GM18861 (cell line): Measurements from ENCODE around the gene MAPK1IP1L.

ENCODE experiments used
- ATAC-seq: cut with Tn5 transposase; IDR thresholded peaks from one replicate; pipeline ENCODE4 v1.9.1; 2021; ENCODE audit not compliant: unreplicated experiment

MAPK1IP1L gene

GRCh38 chr14:55094292-55095157 lies 43.1 kb downstream of the MAPK1IP1L start:
- ATAC-seq, result no peak

GRCh38 chr14:55097881-55098560 lies 46.6 kb downstream of the MAPK1IP1L start:
- peak; percentile 50 for ATAC-seq

- ATAC-seq, result no peak
Observed at GRCh38 chr14:55098561-55098898, 47.1 kb downstream of the MAPK1IP1L start.

GRCh38 chr14:55099756-55100155 lies 48.3 kb downstream of the MAPK1IP1L start:
- ATAC-seq, result no peak

GRCh38 chr14:55101698-55102097 lies 50.3 kb downstream of the MAPK1IP1L start:
- no peak for ATAC-seq

- ATAC-seq, result peak; percentile 69
Observed at GRCh38 chr14:55102141-55102621, 50.7 kb downstream of the MAPK1IP1L start.

GRCh38 chr14:55103005-55103640 lies 51.7 kb downstream of the MAPK1IP1L start:
- peak; percentile 25 for ATAC-seq

- ATAC-seq, result no peak
Observed at GRCh38 chr14:55103971-55104954, 52.8 kb downstream of the MAPK1IP1L start.

GRCh38 chr14:55105991-55106390 lies 54.5 kb downstream of the MAPK1IP1L start:
- ATAC-seq, result no peak

GRCh38 chr14:55107766-55108554 lies 56.5 kb downstream of the MAPK1IP1L start:
- no peak for ATAC-seq

GRCh38 chr14:55109836-55110235 lies 58.4 kb downstream of the MAPK1IP1L start:
- no peak for ATAC-seq

GRCh38 chr14:55111122-55111708 lies 59.8 kb downstream of the MAPK1IP1L start:
- ATAC-seq, result no peak

- no peak for ATAC-seq
Observed at GRCh38 chr14:55114720-55115119, 63.3 kb downstream of the MAPK1IP1L start.

GRCh38 chr14:55115460-55115859 lies 64.0 kb downstream of the MAPK1IP1L start:
- ATAC-seq, result no peak

- ATAC-seq, result no peak
Observed at GRCh38 chr14:55115861-55116245, 64.4 kb downstream of the MAPK1IP1L start.

- ATAC-seq, result no peak
Observed at GRCh38 chr14:55116246-55117030, 65.0 kb downstream of the MAPK1IP1L start.

GRCh38 chr14:55117803-55118441 lies 66.5 kb downstream of the MAPK1IP1L start:
- no peak for ATAC-seq

GRCh38 chr14:55118761-55119160 lies 67.3 kb downstream of the MAPK1IP1L start:
- ATAC-seq, result no peak
